HepG2 (cell line): ENCODE results near the gene ENDOG. TPM values are rescaled to one million over a fixed set of nuclear protein-coding genes. Genes with fewer than 3 reads are reported as not detected.

Experiments used
- ATF1 ChIP-seq: IDR thresholded peaks from 2 replicates; pipeline ENCODE4 v1.6.1; 2016; ENCODE audit warnings: mild to moderate bottlenecking, control low read depth
- CCDC6 ChIP-seq: sonication (generic); formaldehyde crosslinking; IDR thresholded peaks from 2 replicates; pipeline ENCODE4 v1.8.1; 2022; ENCODE audit warnings: mild to moderate bottlenecking, missing genetic modification reagents, moderate library complexity
- E2F1 ChIP-seq: sonication (generic); formaldehyde crosslinking; IDR thresholded peaks from 2 replicates; pipeline ENCODE4 v1.5.0; 2020; ENCODE audit warnings: missing genetic modification reagents
- NR3C1 ChIP-seq: sonication (generic); formaldehyde crosslinking; IDR thresholded peaks from 2 replicates; pipeline ENCODE4 v1.4.0; 2020; ENCODE audit warnings: missing genetic modification reagents
- PRDM10 ChIP-seq: sonication (generic); formaldehyde crosslinking; IDR thresholded peaks from 2 replicates; pipeline ENCODE4 v1.4.0; 2020; ENCODE audit warnings: low read depth, missing genetic modification reagents
- STAT5B ChIP-seq: sonication (generic); formaldehyde crosslinking; IDR thresholded peaks from 2 replicates; pipeline ENCODE4 v1.4.0; 2020; ENCODE audit warnings: missing genetic modification reagents
- TIGD3 ChIP-seq: sonication (generic); formaldehyde crosslinking; IDR thresholded peaks from 2 replicates; pipeline ENCODE4 v1.5.1; 2020; ENCODE audit warnings: mild to moderate bottlenecking, missing genetic modification reagents, borderline replicate concordance
- ZBTB39 ChIP-seq: sonication (generic); formaldehyde crosslinking; IDR thresholded peaks from 2 replicates; pipeline ENCODE4 v1.5.0; 2020; ENCODE audit warnings: missing genetic modification reagents
- ZMYM2 ChIP-seq: sonication (generic); formaldehyde crosslinking; IDR thresholded peaks from 2 replicates; pipeline ENCODE4 v1.8.0; 2022; ENCODE audit warnings: mild to moderate bottlenecking, missing genetic modification reagents
- ZNF280D ChIP-seq: sonication (generic); formaldehyde crosslinking; IDR thresholded peaks from 2 replicates; pipeline ENCODE4 v1.5.1; 2020; ENCODE audit warnings: mild to moderate bottlenecking, missing genetic modification reagents
- ZNF513 ChIP-seq: sonication (generic); formaldehyde crosslinking; conservative IDR thresholded peaks from 2 replicates; pipeline ENCODE4 v1.5.0; 2020; ENCODE audit warnings: missing genetic modification reagents
- ZNF574 ChIP-seq: sonication (generic); formaldehyde crosslinking; IDR thresholded peaks from 2 replicates; pipeline ENCODE4 v1.4.0; 2020; ENCODE audit warnings: missing genetic modification reagents
- ZZZ3 ChIP-seq: sonication (generic); formaldehyde crosslinking; IDR thresholded peaks from 2 replicates; pipeline ENCODE4 v1.4.0; 2020; ENCODE audit warnings: missing genetic modification reagents, mild to moderate bottlenecking, borderline replicate concordance
- polyA plus RNA-seq, 8 experiments: library from polyadenylated mRNA; depleted of rRNA in 3 of 8; stranded (reverse) in 7 of 8; unstranded in 1 of 8; fragments of >200 nt; fragmentation: Illumina TruSeq in 4 of 8; extraction: Trizol in 4 of 8; gene quantifications; 2 replicates each; pipeline versions ENCODE4 v1.2.1 to v1.2.3, GENCODE V29; 2011 to 2016; ENCODE audit warnings: low read depth in 4 of 8, missing spikeins in 1 of 8, mixed read lengths in 1 of 8; ENCODE audit not compliant: insufficient read depth in 1 of 8
- total RNA-seq, 5 experiments: library from RNA; depleted of rRNA; stranded (reverse); fragments of >200 nt; fragmentation: Illumina TruSeq; extraction: Trizol; gene quantifications; 2 replicates each; pipeline ENCODE4 v1.2.3, GENCODE V29; 2016; ENCODE audit warnings: low read depth in 1 of 5

The ENDOG gene
- total and polyA plus RNA-seq, 2 of the 13 experiments (the other 11 are each of a cell fraction or from before 2014, with no cell fraction given), result 26.3 to 28.8 TPM

- TF ChIP-seq ZNF574 (CRISPR knock-in tag) (no peak), ZZZ3 (CRISPR knock-in tag) (no peak), ZNF513 (CRISPR knock-in tag) (no peak), TIGD3 (CRISPR knock-in tag) (no peak), ATF1 (CRISPR knock-in tag) (no peak), E2F1 (CRISPR knock-in tag) (no peak), CCDC6 (0 out of 2 replicates have a peak, but pooled peaks have one; percentile 30), ZNF280D (no peak), PRDM10 (CRISPR knock-in tag) (no peak), ZMYM2 (CRISPR knock-in tag) (no peak), ZBTB39 (no peak), NR3C1 (CRISPR knock-in tag) (no peak), STAT5B (CRISPR knock-in tag) (no peak)
Measured at GRCh38 chr9:128838338-128838737, 20.0 kb downstream of the ENDOG start (continued).
